Raji (cell line): Measurements from ENCODE around the gene NUDT13.

ENCODE experiments used
- POLR2A ChIP-seq: IDR thresholded peaks from 2 replicates; pipeline ENCODE4 v1.6.1; 2011; ENCODE audit warnings: low read depth, low read length, control low read depth; ENCODE audit not compliant: insufficient read depth

The NUDT13 gene

GRCh38 chr10:73136627-73137026, 26.4 kb downstream of the NUDT13 start:
- TF ChIP-seq POLR2A, result no peak

GRCh38 chr10:73139251-73139650, 29.0 kb downstream of the NUDT13 start:
- TF ChIP-seq POLR2A, result no peak

- TF ChIP-seq POLR2A, result no peak
Measured at GRCh38 chr10:73141603-73142002, 31.3 kb downstream of the NUDT13 start.

- no peak for TF ChIP-seq POLR2A
Measured at GRCh38 chr10:73152009-73152408, 41.8 kb downstream of the NUDT13 start.

GRCh38 chr10:73156054-73156453, 45.8 kb downstream of the NUDT13 start:
- no peak for TF ChIP-seq POLR2A

- TF ChIP-seq POLR2A, result no peak
Measured at GRCh38 chr10:73159038-73159648, 48.9 kb downstream of the NUDT13 start.

- no peak for TF ChIP-seq POLR2A
Measured at GRCh38 chr10:73161079-73161478, 50.8 kb downstream of the NUDT13 start.

- TF ChIP-seq POLR2A, result no peak
Measured at GRCh38 chr10:73161662-73162061, 51.4 kb downstream of the NUDT13 start.

GRCh38 chr10:73163096-73163495, 52.8 kb downstream of the NUDT13 start:
- no peak for TF ChIP-seq POLR2A

GRCh38 chr10:73166972-73167371, 56.7 kb downstream of the NUDT13 start:
- TF ChIP-seq POLR2A, result no peak

- no peak for TF ChIP-seq POLR2A
Measured at GRCh38 chr10:73167458-73167782, 57.2 kb downstream of the NUDT13 start.

GRCh38 chr10:73167783-73168464, 57.7 kb downstream of the NUDT13 start, which contains the start of the genes ECD and FAM149B1:
TSS of gene ECD (minus strand) at chr10:73168008. CDS start at chr10:73163937, 4,071 bp downstream.
TSS of gene FAM149B1 (plus strand) at chr10:73168119. CDS start at chr10:73168340, 221 bp downstream.
- peak; percentile 89 for TF ChIP-seq POLR2A

- no peak for TF ChIP-seq POLR2A
Measured at GRCh38 chr10:73168465-73168803, 58.2 kb downstream of the NUDT13 start.

GRCh38 chr10:73169320-73169719, 59.1 kb downstream of the NUDT13 start:
- TF ChIP-seq POLR2A, result no peak

GRCh38 chr10:73172867-73173266, 62.6 kb downstream of the NUDT13 start:
- no peak for TF ChIP-seq POLR2A

- TF ChIP-seq POLR2A, result no peak
Measured at GRCh38 chr10:73174148-73174925, 64.1 kb downstream of the NUDT13 start.
